Activated CD4-positive, alpha-beta memory T cell treated with anti-CD3 and anti-CD28 coated beads, Interleukin-2, amount 10 ng/mL, durations not matched to agents 7 days and 5 days (primary cell): Measurements from ENCODE around the gene COL6A2. TPM values are rescaled to one million over a fixed set of nuclear protein-coding genes. Genes with fewer than 3 reads are reported as not detected.
"Not testable (repeated sequence)": the region's sequence is repeated elsewhere in the genome, so short reads cannot be mapped to it uniquely, and the experiment has no call there.

Source experiments
- CTCF ChIA-PET: fragments of 350-600 bp; sonication (Branson Sonifier 250); formaldehyde crosslinking; loops from one replicate; lab custom pipeline; 2021; ENCODE audit warnings: antibody characterized with exemption, inconsistent platforms; lab: Charles Lee
- POLR2A ChIA-PET: fragments of 350-600 bp; sonication (Branson Sonifier 250); formaldehyde crosslinking; loops from one replicate; lab custom pipeline; 2021; ENCODE audit warnings: antibody characterized with exemption; lab: Charles Lee
- DNase-seq: peaks from one replicate; pipeline ENCODE4 v3.0.0-alpha.2; 2020
- H3K27ac Mint-ChIP-seq: one replicate; pipeline ENCODE4 v1.8.0; 2021; ENCODE audit warnings: mild to moderate bottlenecking, mixed read lengths
- H3K27me3 Mint-ChIP-seq: one replicate; pipeline ENCODE4 v1.8.0; 2021; ENCODE audit warnings: mixed read lengths
- H3K36me3 Mint-ChIP-seq: one replicate; pipeline ENCODE4 v1.8.0; 2021; ENCODE audit warnings: low read depth, mixed read lengths
- H3K4me1 Mint-ChIP-seq: one replicate; pipeline ENCODE4 v1.8.0; 2021; ENCODE audit warnings: mixed read lengths
- H3K4me3 Mint-ChIP-seq: one replicate; pipeline ENCODE4 v1.8.0; 2021; ENCODE audit warnings: mild to moderate bottlenecking, mixed read lengths
- H3K9me3 Mint-ChIP-seq: one replicate; pipeline ENCODE4 v1.8.0; 2021; ENCODE audit warnings: mixed read lengths
- total RNA-seq, 2 experiments: library from RNA; stranded (reverse); gene quantifications; one replicate each; pipeline ENCODE4 v1.2.3, GENCODE V29; 2021

The COL6A2 gene
- total RNA-seq, 2 experiments from 2014 or later = 1.1 to 1.6 TPM

GRCh38 chr21:46078322-46078977 lies 19.5 kb upstream of the COL6A2 start:
- ChIA-PET POLR2A (no interaction called here), CTCF (no interaction called here)
- no peaks in the 10 kb centered on the region for H3K9me3 Mint-ChIP-seq
- H3K27ac Mint-ChIP-seq = no peak overlapping the region
- no peaks in the 10 kb centered on the region for H3K36me3 Mint-ChIP-seq
- H3K4me3 Mint-ChIP-seq = no peak overlapping the region
- H3K27me3 Mint-ChIP-seq = peaks cover 12% of the 10 kb centered on the region
- peak; percentile 7 for DNase-seq
- H3K4me1 Mint-ChIP-seq = no peaks in the 10 kb centered on the region

GRCh38 chr21:46078978-46079351 lies 18.9 kb upstream of the COL6A2 start:
- no peaks in the 10 kb centered on the region for H3K4me1 Mint-ChIP-seq
- peaks cover 12% of the 10 kb centered on the region for H3K27me3 Mint-ChIP-seq
- ChIA-PET CTCF (no interaction called here), POLR2A (no interaction called here)
- H3K9me3 Mint-ChIP-seq = no peaks in the 10 kb centered on the region
- no peaks in the 10 kb centered on the region for H3K36me3 Mint-ChIP-seq
- H3K4me3 Mint-ChIP-seq = no peak overlapping the region
- no peak overlapping the region for H3K27ac Mint-ChIP-seq
- DNase-seq = peak; percentile 6

GRCh38 chr21:46079352-46080170 lies 18.4 kb upstream of the COL6A2 start:
- Mint-ChIP-seq H3K4me3 (no peak overlapping the region), H3K4me1 (no peaks in the 10 kb centered on the region), H3K27ac (no peak overlapping the region), H3K9me3 (no peaks in the 10 kb centered on the region), H3K36me3 (no peaks in the 10 kb centered on the region), H3K27me3 (peaks cover 12% of the 10 kb centered on the region)
- peak; percentile 11 for DNase-seq
- CTCF ChIA-PET = no interaction called here
- POLR2A ChIA-PET = no interaction called here

- peaks cover 7% of the 10 kb centered on the region for H3K27me3 Mint-ChIP-seq
- no peak overlapping the region for H3K4me3 Mint-ChIP-seq
- DNase-seq = peak; percentile 11
- ChIA-PET CTCF (no interaction called here), POLR2A (no interaction called here)
- H3K27ac Mint-ChIP-seq = no peak overlapping the region
- no peaks in the 10 kb centered on the region for H3K9me3 Mint-ChIP-seq
- no peaks in the 10 kb centered on the region for H3K36me3 Mint-ChIP-seq
- no peaks in the 10 kb centered on the region for H3K4me1 Mint-ChIP-seq
These were observed 17.5 kb upstream of the COL6A2 start for GRCh38 chr21:46080171-46081021.

- Mint-ChIP-seq H3K4me1 (no peaks in the 10 kb centered on the region), H3K4me3 (no peak overlapping the region), H3K27me3 (peaks cover 2% of the 10 kb centered on the region), H3K36me3 (no peaks in the 10 kb centered on the region), H3K9me3 (peaks cover 2% of the 10 kb centered on the region), H3K27ac (no peak overlapping the region)
- peak; percentile 10 for DNase-seq
- CTCF ChIA-PET = no interaction called here
- POLR2A ChIA-PET = no interaction called here
These were observed 16.7 kb upstream of the COL6A2 start for GRCh38 chr21:46081022-46081861.

- Mint-ChIP-seq H3K27ac (no peak overlapping the region), H3K4me3 (no peak overlapping the region), H3K27me3 (peaks cover 2% of the 10 kb centered on the region), H3K9me3 (peaks cover 5% of the 10 kb centered on the region), H3K4me1 (no peaks in the 10 kb centered on the region), H3K36me3 (no peaks in the 10 kb centered on the region)
- CTCF ChIA-PET = no interaction called here
- DNase-seq = peak; percentile 9
- POLR2A ChIA-PET = no interaction called here
These were observed 15.8 kb upstream of the COL6A2 start for GRCh38 chr21:46081862-46082712.

- no peaks in the 10 kb centered on the region for H3K4me1 Mint-ChIP-seq
- ChIA-PET POLR2A (no interaction called here), CTCF (no interaction called here)
- no peak for DNase-seq
- no peak overlapping the region for H3K27ac Mint-ChIP-seq
- H3K36me3 Mint-ChIP-seq = no peaks in the 10 kb centered on the region
- H3K27me3 Mint-ChIP-seq = peaks cover 2% of the 10 kb centered on the region
- H3K9me3 Mint-ChIP-seq = peaks cover 5% of the 10 kb centered on the region
- H3K4me3 Mint-ChIP-seq = no peak overlapping the region
These were observed 15.3 kb upstream of the COL6A2 start for GRCh38 chr21:46082713-46082962.

- ChIA-PET POLR2A (no interaction called here), CTCF (no interaction called here)
- peak; percentile 13 for DNase-seq
- Mint-ChIP-seq H3K4me1 (no peaks in the 10 kb centered on the region), H3K27me3 (peaks cover 2% of the 10 kb centered on the region), H3K36me3 (no peaks in the 10 kb centered on the region), H3K27ac (no peak overlapping the region), H3K9me3 (peaks cover 7% of the 10 kb centered on the region), H3K4me3 (no peak overlapping the region)
These were observed 14.7 kb upstream of the COL6A2 start for GRCh38 chr21:46082963-46083790.

- peaks cover 5% of the 10 kb centered on the region for H3K27me3 Mint-ChIP-seq
- ChIA-PET POLR2A (no interaction called here), CTCF (no interaction called here)
- peaks cover 9% of the 10 kb centered on the region for H3K9me3 Mint-ChIP-seq
- H3K36me3 Mint-ChIP-seq = no peaks in the 10 kb centered on the region
- no peak overlapping the region for H3K4me3 Mint-ChIP-seq
- no peaks in the 10 kb centered on the region for H3K4me1 Mint-ChIP-seq
- DNase-seq = peak; percentile 4
- H3K27ac Mint-ChIP-seq = no peak overlapping the region
These were observed 13.9 kb upstream of the COL6A2 start for GRCh38 chr21:46083791-46084561.

- Mint-ChIP-seq H3K9me3 (peaks cover 13% of the 10 kb centered on the region), H3K27ac (no peak overlapping the region), H3K27me3 (peaks cover 5% of the 10 kb centered on the region), H3K36me3 (no peaks in the 10 kb centered on the region), H3K4me1 (no peaks in the 10 kb centered on the region), H3K4me3 (no peak overlapping the region)
- CTCF ChIA-PET = no interaction called here
- POLR2A ChIA-PET = no interaction called here
- no peak for DNase-seq
These were observed 13.2 kb upstream of the COL6A2 start for GRCh38 chr21:46084709-46085108.

- peaks cover 19% of the 10 kb centered on the region for H3K9me3 Mint-ChIP-seq
- H3K27ac Mint-ChIP-seq, H3K27me3 Mint-ChIP-seq, POLR2A ChIA-PET, H3K36me3 Mint-ChIP-seq, H3K4me1 Mint-ChIP-seq, H3K4me3 Mint-ChIP-seq, DNase-seq, CTCF ChIA-PET: not testable (repeated sequence)
These were observed 12.7 kb upstream of the COL6A2 start for GRCh38 chr21:46085259-46085658.
